Stimulated activated CD8-positive, alpha-beta memory T cell treated with anti-CD3 and anti-CD28 coated beads, Interleukin-7, amount 100 ng/mL, for 48 hours (primary cell): Measurements from ENCODE around the gene SCNN1B.
"Not testable (repeated sequence)": the region's sequence is repeated elsewhere in the genome, so short reads cannot be mapped to it uniquely, and the experiment has no call there.

ENCODE experiments used
- DNase-seq, 2 donors: peaks; one replicate each; pipeline ENCODE4 v3.0.0-alpha.2; 2020; ENCODE audit warnings: low read depth in 1 of 2; ENCODE audit errors: extremely low read depth in 1 of 2

SCNN1B gene

GRCh38 chr16:23353440-23353839, 51.3 kb downstream of the SCNN1B start:
- DNase-seq: no peak

GRCh38 chr16:23354246-23354645, 52.1 kb downstream of the SCNN1B start:
- no peak for DNase-seq

- no peak for DNase-seq
Observed at GRCh38 chr16:23355106-23355670, 53.1 kb downstream of the SCNN1B start.

GRCh38 chr16:23356941-23357340, 54.8 kb downstream of the SCNN1B start:
- no peak for DNase-seq

GRCh38 chr16:23357761-23358290, 55.7 kb downstream of the SCNN1B start:
- DNase-seq: no peak

GRCh38 chr16:23359092-23359760, 57.1 kb downstream of the SCNN1B start:
- DNase-seq: no peak

GRCh38 chr16:23362460-23363317, 60.6 kb downstream of the SCNN1B start:
- no peak for DNase-seq

- no peak for DNase-seq
Observed at GRCh38 chr16:23365602-23366240, 63.6 kb downstream of the SCNN1B start.

- not testable (repeated sequence) for DNase-seq
Observed at GRCh38 chr16:23366341-23366740, 64.2 kb downstream of the SCNN1B start.

GRCh38 chr16:23367564-23367963, 65.5 kb downstream of the SCNN1B start:
- DNase-seq: no peak

GRCh38 chr16:23367988-23368387, 65.9 kb downstream of the SCNN1B start:
- no peak for DNase-seq

- no peak for DNase-seq
Observed at GRCh38 chr16:23368469-23368868, 66.4 kb downstream of the SCNN1B start.

- DNase-seq: no peak
Observed at GRCh38 chr16:23369416-23369815, 67.3 kb downstream of the SCNN1B start.

GRCh38 chr16:23371368-23371767, 69.3 kb downstream of the SCNN1B start:
- DNase-seq: no peak

GRCh38 chr16:23373436-23374219, 71.5 kb downstream of the SCNN1B start:
- DNase-seq: no peak

GRCh38 chr16:23374721-23375510, 72.8 kb downstream of the SCNN1B start:
- DNase-seq: no peak

- no peak for DNase-seq
Observed at GRCh38 chr16:23375643-23376042, 73.5 kb downstream of the SCNN1B start.

- DNase-seq: no peak
Observed at GRCh38 chr16:23377071-23377931, 75.2 kb downstream of the SCNN1B start.

- DNase-seq: no peak
Observed at GRCh38 chr16:23378256-23378655, 76.2 kb downstream of the SCNN1B start.
